Measurements from ENCODE around the gene HMBS. TPM values are rescaled to one million over a fixed set of nuclear protein-coding genes. Genes with fewer than 3 reads are reported as not detected.

Gene HMBS
- total RNA-seq, 1 donor from 2014 or later = 21.4 TPM

DNA sequence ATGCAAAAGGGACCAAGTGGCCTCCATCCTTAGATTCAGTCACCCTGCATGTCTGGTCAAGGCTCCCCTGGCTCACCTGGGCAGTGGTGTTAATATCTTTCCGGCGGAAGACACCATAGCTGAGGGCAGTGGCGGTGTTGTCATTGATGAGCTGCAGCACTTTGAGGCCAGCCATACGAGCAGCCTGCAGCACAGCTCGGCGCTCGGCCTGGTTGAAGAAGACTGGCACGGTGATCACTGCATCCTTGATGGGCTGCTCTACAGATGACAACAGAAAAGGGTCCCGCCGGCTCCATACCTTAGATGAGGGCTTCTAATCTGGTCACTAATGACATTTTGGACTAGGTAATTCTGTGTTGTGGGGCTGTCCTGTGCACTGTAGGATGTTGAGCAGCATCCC is 30.3 kb upstream of the HMBS start:
- Mint-ChIP-seq H3K36me3 (ENCODE audit: low read depth, unreplicated experiment) (peaks cover 30% of the 10 kb centered on the region), H3K4me3 (ENCODE audit: unreplicated experiment) (peak overlapping the region; percentile 61), H3K9me3 (ENCODE audit: unreplicated experiment) (no peaks in the 10 kb centered on the region), H3K27me3 (ENCODE audit: low read depth, unreplicated experiment) (no peaks in the 10 kb centered on the region), H3K27ac (ENCODE audit: unreplicated experiment) (no peak overlapping the region), H3K4me1 (ENCODE audit: low read depth, unreplicated experiment) (peaks cover 14% of the 10 kb centered on the region)
- peaks cover 18% of the 10 kb centered on the region for H3K4me1 ChIP-seq (ENCODE audit: insufficient read depth, low read length)
- peaks cover 47% of the 10 kb centered on the region for H3K79me2 ChIP-seq (ENCODE audit: insufficient read depth, low read length)
- H3K4me3 ChIP-seq (ENCODE audit: insufficient read depth, low read depth, low read length) = no peak overlapping the region
- DNase-seq (ENCODE audit: low read depth) (no peak), FAIRE-seq (no peak)
- H3K27me3 ChIP-seq (ENCODE audit: insufficient read depth, low read length) = no peaks in the 10 kb centered on the region
- no peaks in the 10 kb centered on the region for H3K9me3 ChIP-seq (ENCODE audit: insufficient read depth, low read depth, low read length)
- H3K27ac ChIP-seq (ENCODE audit: low read depth, low read length) = no peak overlapping the region
- no peak overlapping the region for H3K4me2 ChIP-seq (ENCODE audit: low read length)
- H3K9ac ChIP-seq (ENCODE audit: low read length) = peak overlapping the region; percentile 22
- H4K20me1 ChIP-seq (ENCODE audit: insufficient read depth, low read length) = peaks cover 67% of the 10 kb centered on the region
- no peak overlapping the region for H2AFZ ChIP-seq (ENCODE audit: low read depth, low read length)
- H3K36me3 ChIP-seq (ENCODE audit: insufficient read depth, low read length) = peaks cover 56% of the 10 kb centered on the region
- TF ChIP-seq, protein P1, sequence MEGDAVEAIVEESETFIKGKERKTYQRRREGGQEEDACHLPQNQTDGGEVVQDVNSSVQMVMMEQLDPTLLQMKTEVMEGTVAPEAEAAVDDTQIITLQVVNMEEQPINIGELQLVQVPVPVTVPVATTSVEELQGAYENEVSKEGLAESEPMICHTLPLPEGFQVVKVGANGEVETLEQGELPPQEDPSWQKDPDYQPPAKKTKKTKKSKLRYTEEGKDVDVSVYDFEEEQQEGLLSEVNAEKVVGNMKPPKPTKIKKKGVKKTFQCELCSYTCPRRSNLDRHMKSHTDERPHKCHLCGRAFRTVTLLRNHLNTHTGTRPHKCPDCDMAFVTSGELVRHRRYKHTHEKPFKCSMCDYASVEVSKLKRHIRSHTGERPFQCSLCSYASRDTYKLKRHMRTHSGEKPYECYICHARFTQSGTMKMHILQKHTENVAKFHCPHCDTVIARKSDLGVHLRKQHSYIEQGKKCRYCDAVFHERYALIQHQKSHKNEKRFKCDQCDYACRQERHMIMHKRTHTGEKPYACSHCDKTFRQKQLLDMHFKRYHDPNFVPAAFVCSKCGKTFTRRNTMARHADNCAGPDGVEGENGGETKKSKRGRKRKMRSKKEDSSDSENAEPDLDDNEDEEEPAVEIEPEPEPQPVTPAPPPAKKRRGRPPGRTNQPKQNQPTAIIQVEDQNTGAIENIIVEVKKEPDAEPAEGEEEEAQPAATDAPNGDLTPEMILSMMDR (IDR thresholded peaks at IDR 0.05; ENCODE audit: insufficient read depth, low read depth, low read length) = no peak
- no peak for TF ChIP-seq EZH2 (IDR thresholded peaks at IDR 0.05; ENCODE audit: insufficient read depth, low read length)

DNA sequence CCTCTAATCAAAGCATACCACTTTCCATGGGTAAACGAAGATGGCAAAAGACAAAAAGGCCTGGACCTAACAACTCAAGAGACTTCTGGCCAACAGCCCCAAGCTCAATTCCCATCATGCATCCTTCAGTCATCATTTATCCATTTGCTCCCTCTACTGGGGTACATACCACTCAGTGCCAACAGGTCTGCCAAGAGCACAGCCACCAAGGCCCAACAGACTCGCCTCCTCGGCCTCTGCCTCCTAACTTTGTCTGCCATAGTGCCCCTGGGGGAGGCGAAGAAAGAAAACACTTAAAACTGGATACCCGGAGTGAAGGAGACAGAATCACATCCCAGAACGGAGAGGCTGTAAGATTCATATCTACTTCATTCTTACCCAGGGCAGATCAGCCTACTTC is 28.8 kb upstream of the HMBS start:
- H4K20me1 ChIP-seq (ENCODE audit: insufficient read depth, low read length) = peaks cover 54% of the 10 kb centered on the region
- TF ChIP-seq EZH2 (IDR thresholded peaks at IDR 0.05; ENCODE audit: insufficient read depth, low read length) = no peak
- TF ChIP-seq, protein P1 (IDR thresholded peaks at IDR 0.05; ENCODE audit: insufficient read depth, low read depth, low read length) = no peak
- peak overlapping the region; percentile 78 for H3K4me3 ChIP-seq (ENCODE audit: insufficient read depth, low read depth, low read length)
- Mint-ChIP-seq H3K4me3 (ENCODE audit: unreplicated experiment) (peak overlapping the region; percentile 93), H3K27me3 (ENCODE audit: low read depth, unreplicated experiment) (no peaks in the 10 kb centered on the region), H3K9me3 (ENCODE audit: unreplicated experiment) (no peaks in the 10 kb centered on the region), H3K36me3 (ENCODE audit: low read depth, unreplicated experiment) (peaks cover 25% of the 10 kb centered on the region), H3K27ac (ENCODE audit: unreplicated experiment) (peak overlapping the region; percentile 63), H3K4me1 (ENCODE audit: low read depth, unreplicated experiment) (peaks cover 14% of the 10 kb centered on the region)
- H3K27me3 ChIP-seq (ENCODE audit: insufficient read depth, low read length) = no peaks in the 10 kb centered on the region
- H3K4me2 ChIP-seq (ENCODE audit: low read length) = peak overlapping the region; percentile 91
- H3K79me2 ChIP-seq (ENCODE audit: insufficient read depth, low read length) = peaks cover 47% of the 10 kb centered on the region
- peak overlapping the region; percentile 83 for H3K27ac ChIP-seq (ENCODE audit: low read depth, low read length)
- H3K4me1 ChIP-seq (ENCODE audit: insufficient read depth, low read length) = peaks cover 18% of the 10 kb centered on the region
- H3K9me3 ChIP-seq (ENCODE audit: insufficient read depth, low read depth, low read length) = no peaks in the 10 kb centered on the region
- no peak overlapping the region for H2AFZ ChIP-seq (ENCODE audit: low read depth, low read length)
- FAIRE-seq (no peak), DNase-seq (ENCODE audit: low read depth) (no peak)
- H3K36me3 ChIP-seq (ENCODE audit: insufficient read depth, low read length) = peaks cover 45% of the 10 kb centered on the region
- H3K9ac ChIP-seq (ENCODE audit: low read length) = peak overlapping the region; percentile 91

DNA sequence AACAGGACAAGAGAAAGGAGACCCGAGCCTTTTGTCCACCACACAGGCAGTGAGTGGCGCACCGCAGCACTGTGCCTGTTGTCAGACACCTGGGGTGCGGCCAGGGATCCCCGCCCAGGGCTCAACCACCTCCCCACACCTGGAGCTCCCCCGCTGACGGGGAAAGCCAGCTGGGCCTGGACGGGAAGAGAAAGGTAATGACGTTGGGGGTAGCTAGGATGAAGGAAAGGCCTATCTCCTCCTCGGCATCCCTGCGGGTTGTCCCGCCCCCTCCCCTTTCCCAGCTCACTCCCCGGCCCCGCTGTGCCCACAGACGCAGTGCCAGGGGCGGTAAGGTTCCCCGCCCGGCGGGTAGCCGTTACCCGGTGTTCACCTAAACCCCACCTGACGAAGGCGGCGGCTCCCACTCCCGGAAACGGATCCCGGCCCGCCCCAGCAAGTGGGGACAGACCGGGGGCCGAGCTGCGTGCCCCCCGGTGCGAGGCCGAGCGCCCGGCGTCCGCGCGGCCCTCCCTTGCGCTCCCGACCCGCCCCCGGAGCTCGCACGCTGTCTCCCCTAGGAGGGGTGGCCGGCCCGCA is 28.2 kb upstream of the HMBS start:
- Histone ChIP-seq H4K20me1 (ENCODE audit: insufficient read depth, low read length) (peaks cover 48% of the 10 kb centered on the region), H2AFZ (ENCODE audit: low read depth, low read length) (peak overlapping the region; percentile 72), H3K27me3 (ENCODE audit: insufficient read depth, low read length) (no peaks in the 10 kb centered on the region), H3K27ac (ENCODE audit: low read depth, low read length) (peak overlapping the region; percentile 83), H3K36me3 (ENCODE audit: insufficient read depth, low read length) (peaks cover 39% of the 10 kb centered on the region), H3K4me2 (ENCODE audit: low read length) (peak overlapping the region; percentile 91), H3K4me1 (ENCODE audit: insufficient read depth, low read length) (peaks cover 18% of the 10 kb centered on the region), H3K79me2 (ENCODE audit: insufficient read depth, low read length) (peaks cover 47% of the 10 kb centered on the region), H3K4me3 (ENCODE audit: insufficient read depth, low read depth, low read length) (peak overlapping the region; percentile 78), H3K9me3 (ENCODE audit: insufficient read depth, low read depth, low read length) (no peaks in the 10 kb centered on the region), H3K9ac (ENCODE audit: low read length) (peak overlapping the region; percentile 91)
- H3K27ac Mint-ChIP-seq (ENCODE audit: unreplicated experiment) = peak overlapping the region; percentile 63
- peak overlapping the region; percentile 97 for H3K4me3 Mint-ChIP-seq (ENCODE audit: unreplicated experiment)
- H3K27me3 Mint-ChIP-seq (ENCODE audit: low read depth, unreplicated experiment) = no peaks in the 10 kb centered on the region
- H3K36me3 Mint-ChIP-seq (ENCODE audit: low read depth, unreplicated experiment) = peaks cover 22% of the 10 kb centered on the region
- H3K4me1 Mint-ChIP-seq (ENCODE audit: low read depth, unreplicated experiment) = peaks cover 14% of the 10 kb centered on the region
- FAIRE-seq (no peak), DNase-seq (ENCODE audit: low read depth) (no peak)
- TF ChIP-seq EZH2 (IDR thresholded peaks at IDR 0.05; ENCODE audit: insufficient read depth, low read length) = no peak
- TF ChIP-seq, protein P1 (IDR thresholded peaks at IDR 0.05; ENCODE audit: insufficient read depth, low read depth, low read length) = no peak
- no peaks in the 10 kb centered on the region for H3K9me3 Mint-ChIP-seq (ENCODE audit: unreplicated experiment)
